PFSK-1 (cell line): Measurements from ENCODE around the gene ITGBL1.

Source experiments
- FOXP2 ChIP-seq: optimal IDR thresholded peaks from 2 replicates; pipeline ENCODE3; 2011; ENCODE audit warnings: borderline replicate concordance, control low read depth, inconsistent platforms; ENCODE audit not compliant: insufficient read depth; ENCODE audit errors: extremely low read length, extremely low read depth
- POLR2AphosphoS5 ChIP-seq: IDR thresholded peaks from 2 replicates; pipeline ENCODE4 v1.6.1; 2012; ENCODE audit warnings: low read depth, mild to moderate bottlenecking, control low read depth, low read length, moderate library complexity
- SIN3A ChIP-seq: IDR thresholded peaks from 2 replicates; pipeline ENCODE4 v1.6.1; 2012; ENCODE audit warnings: mild to moderate bottlenecking, low read length, moderate library complexity, borderline replicate concordance; ENCODE audit not compliant: insufficient read depth
- TAF1 ChIP-seq: IDR thresholded peaks from 2 replicates; pipeline ENCODE4 v1.6.1; 2012; ENCODE audit warnings: low read length, control low read depth, borderline replicate concordance; ENCODE audit not compliant: insufficient read depth
- TF ChIP-seq, protein P1 (sequence below), 2 experiments: IDR thresholded peaks; 2 replicates each; pipeline versions ENCODE4 v1.6.1 to v1.8.0; 2011 to 2012; ENCODE audit warnings: low read depth in 2 of 2, low read length in 2 of 2, control low read depth in 1 of 2, inconsistent platforms in 1 of 2, mild to moderate bottlenecking in 1 of 2, moderate library complexity in 1 of 2; ENCODE audit not compliant: insufficient read depth in 1 of 2

ITGBL1 gene

DNA sequence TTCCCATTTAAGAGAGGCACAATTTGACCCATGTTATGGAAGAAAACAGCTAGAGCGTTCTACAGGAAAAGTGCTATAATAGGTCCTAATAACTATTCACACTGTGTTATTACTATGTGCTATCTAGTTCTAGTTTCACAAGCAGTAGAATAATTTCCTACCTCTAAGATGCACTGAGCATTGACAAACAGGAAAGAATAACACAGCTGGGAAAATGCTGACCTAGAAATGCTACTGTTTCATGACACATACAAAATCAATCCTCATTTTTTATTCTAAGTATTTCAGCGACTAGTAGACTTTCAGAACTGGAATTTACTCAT, 259.5 kb downstream of the ITGBL1 start:
- TF ChIP-seq SIN3A (no peak), TAF1 (no peak), POLR2AphosphoS5 (no peak), FOXP2 (no peak)
- TF ChIP-seq, protein P1, sequence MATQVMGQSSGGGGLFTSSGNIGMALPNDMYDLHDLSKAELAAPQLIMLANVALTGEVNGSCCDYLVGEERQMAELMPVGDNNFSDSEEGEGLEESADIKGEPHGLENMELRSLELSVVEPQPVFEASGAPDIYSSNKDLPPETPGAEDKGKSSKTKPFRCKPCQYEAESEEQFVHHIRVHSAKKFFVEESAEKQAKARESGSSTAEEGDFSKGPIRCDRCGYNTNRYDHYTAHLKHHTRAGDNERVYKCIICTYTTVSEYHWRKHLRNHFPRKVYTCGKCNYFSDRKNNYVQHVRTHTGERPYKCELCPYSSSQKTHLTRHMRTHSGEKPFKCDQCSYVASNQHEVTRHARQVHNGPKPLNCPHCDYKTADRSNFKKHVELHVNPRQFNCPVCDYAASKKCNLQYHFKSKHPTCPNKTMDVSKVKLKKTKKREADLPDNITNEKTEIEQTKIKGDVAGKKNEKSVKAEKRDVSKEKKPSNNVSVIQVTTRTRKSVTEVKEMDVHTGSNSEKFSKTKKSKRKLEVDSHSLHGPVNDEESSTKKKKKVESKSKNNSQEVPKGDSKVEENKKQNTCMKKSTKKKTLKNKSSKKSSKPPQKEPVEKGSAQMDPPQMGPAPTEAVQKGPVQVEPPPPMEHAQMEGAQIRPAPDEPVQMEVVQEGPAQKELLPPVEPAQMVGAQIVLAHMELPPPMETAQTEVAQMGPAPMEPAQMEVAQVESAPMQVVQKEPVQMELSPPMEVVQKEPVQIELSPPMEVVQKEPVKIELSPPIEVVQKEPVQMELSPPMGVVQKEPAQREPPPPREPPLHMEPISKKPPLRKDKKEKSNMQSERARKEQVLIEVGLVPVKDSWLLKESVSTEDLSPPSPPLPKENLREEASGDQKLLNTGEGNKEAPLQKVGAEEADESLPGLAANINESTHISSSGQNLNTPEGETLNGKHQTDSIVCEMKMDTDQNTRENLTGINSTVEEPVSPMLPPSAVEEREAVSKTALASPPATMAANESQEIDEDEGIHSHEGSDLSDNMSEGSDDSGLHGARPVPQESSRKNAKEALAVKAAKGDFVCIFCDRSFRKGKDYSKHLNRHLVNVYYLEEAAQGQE (IDR thresholded peaks at IDR 0.05; ENCODE audit: insufficient read depth in 1 of 2, low read depth in 2 of 2, low read length in 2 of 2): no peak

DNA sequence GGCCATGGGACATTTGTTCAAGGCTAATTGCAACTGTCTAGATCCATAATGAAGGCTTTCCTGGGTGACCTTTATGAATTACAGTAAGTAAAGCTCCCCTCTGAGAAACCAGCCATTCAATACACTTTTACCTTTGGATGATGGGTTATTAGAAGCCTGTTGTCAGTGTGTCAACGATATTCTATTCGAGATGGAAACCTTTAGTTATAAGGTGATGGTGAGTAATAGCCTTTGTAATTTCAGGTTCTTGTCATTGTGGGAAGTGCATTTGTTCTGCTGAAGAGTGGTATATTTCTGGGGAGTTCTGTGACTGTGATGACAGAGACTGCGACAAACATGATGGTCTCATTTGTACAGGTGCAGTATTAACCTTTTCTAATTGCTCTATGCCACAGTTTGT, 261.7 kb downstream of the ITGBL1 start:
- TF ChIP-seq TAF1 (no peak), FOXP2 (no peak), POLR2AphosphoS5 (no peak), SIN3A (no peak)
- TF ChIP-seq, protein P1 (IDR thresholded peaks at IDR 0.05; ENCODE audit: insufficient read depth in 1 of 2, low read depth in 2 of 2, low read length in 2 of 2): no peak

DNA sequence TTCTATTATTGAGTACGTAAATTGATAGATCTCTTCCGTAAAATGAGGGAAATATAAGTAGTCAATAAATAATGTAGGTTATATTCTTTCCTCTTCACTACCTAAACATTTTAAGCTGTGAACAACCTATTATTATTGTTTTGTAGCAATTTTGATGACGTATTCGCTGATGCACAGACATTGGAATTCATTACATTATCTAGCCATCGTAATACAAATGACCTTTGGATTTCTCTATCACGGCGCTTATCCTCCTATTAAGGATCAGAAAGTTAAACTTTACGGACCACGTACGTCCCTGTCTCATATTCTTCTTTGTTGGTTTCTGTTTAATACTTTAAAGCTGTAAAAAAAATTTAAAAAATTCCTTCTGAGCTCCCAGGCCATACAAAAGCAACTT, 264.9 kb downstream of the ITGBL1 start:
- no peak for TF ChIP-seq SIN3A
- no peak for TF ChIP-seq POLR2AphosphoS5
- TF ChIP-seq FOXP2: no peak
- TF ChIP-seq, protein P1 (IDR thresholded peaks at IDR 0.05; ENCODE audit: insufficient read depth in 1 of 2, low read depth in 2 of 2, low read length in 2 of 2): no peak
- no peak for TF ChIP-seq TAF1

DNA sequence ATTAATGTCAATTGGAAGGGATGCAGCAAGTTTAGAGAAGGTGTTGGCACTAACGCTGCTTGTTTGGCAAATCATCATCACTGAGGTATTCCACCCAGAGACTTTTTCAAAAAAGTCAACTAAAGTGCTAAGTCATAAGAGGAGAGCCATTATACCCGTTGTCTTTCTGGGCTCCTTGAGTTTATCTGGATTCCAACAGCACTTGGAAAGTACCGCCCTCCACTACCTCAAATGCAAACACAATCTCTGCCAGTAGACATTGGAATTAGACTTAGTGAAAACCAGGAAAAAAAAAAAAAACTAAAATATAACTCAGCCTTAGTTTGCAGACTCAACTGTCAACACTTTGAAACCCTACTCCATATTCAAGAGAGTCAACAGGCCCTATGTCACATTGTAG, 266.0 kb downstream of the ITGBL1 start:
- TF ChIP-seq POLR2AphosphoS5 (no peak), FOXP2 (no peak), SIN3A (no peak), TAF1 (no peak)
- TF ChIP-seq, protein P1 (IDR thresholded peaks at IDR 0.05; ENCODE audit: insufficient read depth in 1 of 2, low read depth in 2 of 2, low read length in 2 of 2): no peak

DNA sequence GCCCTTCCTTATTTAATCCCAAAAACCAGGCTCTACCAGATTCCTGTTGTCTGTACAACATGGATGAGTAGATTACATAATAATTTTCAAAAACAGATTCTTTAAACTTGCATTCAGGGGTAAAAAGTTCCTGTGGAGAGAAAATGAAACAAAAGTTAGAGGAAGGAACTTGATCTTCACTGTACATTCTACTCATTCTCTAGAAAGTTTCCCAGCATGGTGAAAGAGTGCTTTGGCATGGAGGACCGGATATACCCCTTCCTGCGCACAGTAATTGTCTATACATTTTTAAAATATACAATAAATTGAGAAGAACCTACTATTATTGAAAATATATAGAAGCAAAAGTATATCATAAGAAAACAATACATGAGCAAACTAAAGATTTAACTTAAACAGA, 274.2 kb downstream of the ITGBL1 start:
- no peak for TF ChIP-seq POLR2AphosphoS5

DNA sequence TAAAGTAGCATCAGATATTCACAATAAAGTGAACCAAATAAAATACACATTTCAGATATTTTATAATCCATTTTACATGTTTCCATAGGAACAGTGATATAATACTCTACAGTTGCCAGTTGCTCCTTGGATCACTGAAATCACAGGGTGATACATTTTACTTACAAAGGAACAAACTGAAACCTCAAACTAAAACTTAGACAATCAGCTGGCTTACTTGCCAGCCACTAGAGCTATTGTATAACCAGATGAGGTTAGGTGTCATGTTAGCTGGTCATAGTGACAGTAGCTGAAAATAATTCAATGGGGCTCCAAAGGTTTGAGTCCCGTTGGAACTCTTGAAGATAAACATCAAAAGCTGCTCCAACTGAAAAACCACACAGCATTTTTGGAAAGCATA, 274.6 kb downstream of the ITGBL1 start:
- TF ChIP-seq POLR2AphosphoS5 (no peak), TAF1 (no peak), SIN3A (no peak), FOXP2 (no peak)
- TF ChIP-seq, protein P1 (IDR thresholded peaks at IDR 0.05; ENCODE audit: insufficient read depth in 1 of 2, low read depth in 2 of 2, low read length in 2 of 2): no peak
